NCI-H510A treated with DMSO at 0.1 percent for 48 hours (cell line): Measurements from ENCODE around the gene SCN4A.
"Not testable (repeated sequence)": the region's sequence is repeated elsewhere in the genome, so short reads cannot be mapped to it uniquely, and the experiment has no call there.

Experiments used
- DNase-seq: peaks from one replicate; lab custom pipeline; 2025; lab: John Stamatoyannopoulos, UW

The SCN4A gene

GRCh38 chr17:63984651-63985386 is 12.1 kb upstream of the SCN4A start:
- DNase-seq, result no peak

- DNase-seq, result no peak
Observed at GRCh38 chr17:63984236-63984635, 11.5 kb upstream of the SCN4A start.

- DNase-seq, result no peak
Observed at GRCh38 chr17:63983320-63983719, 10.6 kb upstream of the SCN4A start.

- DNase-seq, result not testable (repeated sequence)
Observed at GRCh38 chr17:63982641-63983040, 9.9 kb upstream of the SCN4A start.

GRCh38 chr17:63978272-63979200 is 5.8 kb upstream of the SCN4A start:
- no peak for DNase-seq

GRCh38 chr17:63976702-63977101 is 4.0 kb upstream of the SCN4A start:
- DNase-seq, result no peak

- no peak for DNase-seq
Observed at GRCh38 chr17:63975541-63976092, 2.9 kb upstream of the SCN4A start.

GRCh38 chr17:63974594-63975192 is 2.0 kb upstream of the SCN4A start:
- no peak for DNase-seq

- peak; percentile 25 for DNase-seq
Observed at GRCh38 chr17:63973930-63974593, 1.3 kb upstream of the SCN4A start.

- no peak for DNase-seq
Observed at GRCh38 chr17:63973247-63973646, 529 bp upstream of the SCN4A start.

- no peak for DNase-seq
Observed at GRCh38 chr17:63969278-63969677, 3.4 kb downstream of the SCN4A start.

GRCh38 chr17:63967953-63968352 is 4.8 kb downstream of the SCN4A start:
- no peak for DNase-seq

- no peak for DNase-seq
Observed at GRCh38 chr17:63966646-63967264, 6.0 kb downstream of the SCN4A start.

GRCh38 chr17:63963123-63963522 is 9.6 kb downstream of the SCN4A start:
- no peak for DNase-seq

GRCh38 chr17:63962298-63962744 is 10.4 kb downstream of the SCN4A start:
- DNase-seq, result no peak

GRCh38 chr17:63961355-63962212 is 11.1 kb downstream of the SCN4A start:
- DNase-seq, result no peak

- DNase-seq, result no peak
Observed at GRCh38 chr17:63960430-63960829, 12.3 kb downstream of the SCN4A start.

GRCh38 chr17:63960006-63960405 is 12.7 kb downstream of the SCN4A start:
- DNase-seq, result no peak

GRCh38 chr17:63956296-63956920 is 16.3 kb downstream of the SCN4A start:
- DNase-seq, result no peak

- no peak for DNase-seq
Observed at GRCh38 chr17:63955791-63956190, 16.9 kb downstream of the SCN4A start.
